Activated CD4-positive, alpha-beta T cell treated with anti-CD3 and anti-CD28 coated beads, Interleukin-2, amount 10 ng/mL, durations not matched to agents 24 days and 14 days (primary cell): ENCODE data around the gene ARL15. TPM values are rescaled to one million over a fixed set of nuclear protein-coding genes. Genes with fewer than 3 reads are reported as not detected.

Source experiments
- DNase-seq: peaks from one replicate; pipeline ENCODE4 v3.0.0; 2022
- H3K27ac Mint-ChIP-seq: one replicate; pipeline ENCODE4 v1.8.0; 2022; ENCODE audit warnings: mild to moderate bottlenecking, mixed read lengths
- H3K27me3 Mint-ChIP-seq: one replicate; pipeline ENCODE4 v1.8.0; 2022; ENCODE audit warnings: mixed read lengths
- H3K36me3 Mint-ChIP-seq: one replicate; pipeline ENCODE4 v1.8.0; 2022; ENCODE audit warnings: low read depth, mild to moderate bottlenecking, mixed read lengths
- H3K4me1 Mint-ChIP-seq: one replicate; pipeline ENCODE4 v1.8.0; 2021; ENCODE audit warnings: mixed read lengths
- H3K4me3 Mint-ChIP-seq: one replicate; pipeline ENCODE4 v1.8.0; 2022; ENCODE audit warnings: mild to moderate bottlenecking, moderate library complexity, mixed read lengths
- H3K9me3 Mint-ChIP-seq: one replicate; pipeline ENCODE4 v1.8.0; 2021; ENCODE audit warnings: mixed read lengths
- intact Hi-C: fragments of 100-400 bp; cut with micrococcal nuclease; formaldehyde crosslinking; loops from one replicate; pipeline ENCODE4 v1.15.1; 2023
- total RNA-seq: library from RNA; stranded (reverse); gene quantifications from 2 replicates; pipeline ENCODE4 v1.2.3, GENCODE V29; 2022

ARL15 gene
- total RNA-seq, 1 donor from 2014 or later: 7.4 TPM

- intact Hi-C loops: no loop called here
- H3K4me1 Mint-ChIP-seq: no peaks in the 10 kb centered on the region
- H3K9me3 Mint-ChIP-seq: no peaks in the 10 kb centered on the region
- H3K27ac Mint-ChIP-seq: no peak overlapping the region
- DNase-seq: no peak
- no peaks in the 10 kb centered on the region for H3K36me3 Mint-ChIP-seq
- no peak overlapping the region for H3K4me3 Mint-ChIP-seq
- H3K27me3 Mint-ChIP-seq: no peaks in the 10 kb centered on the region
Measured at GRCh38 chr5:54094706-54095105, 215.7 kb downstream of the ARL15 start.

GRCh38 chr5:54093861-54094260 is 216.5 kb downstream of the ARL15 start:
- no peaks in the 10 kb centered on the region for H3K9me3 Mint-ChIP-seq
- intact Hi-C loops: no loop called here
- no peak overlapping the region for H3K4me3 Mint-ChIP-seq
- no peaks in the 10 kb centered on the region for H3K27me3 Mint-ChIP-seq
- H3K36me3 Mint-ChIP-seq: no peaks in the 10 kb centered on the region
- H3K4me1 Mint-ChIP-seq: no peaks in the 10 kb centered on the region
- no peak overlapping the region for H3K27ac Mint-ChIP-seq
- DNase-seq: no peak

- Mint-ChIP-seq H3K9me3 (no peaks in the 10 kb centered on the region), H3K27ac (no peak overlapping the region), H3K36me3 (no peaks in the 10 kb centered on the region), H3K27me3 (no peaks in the 10 kb centered on the region), H3K4me3 (no peak overlapping the region), H3K4me1 (no peaks in the 10 kb centered on the region)
- DNase-seq: no peak
- intact Hi-C loops: no loop called here
Measured at GRCh38 chr5:54093081-54093492, 217.3 kb downstream of the ARL15 start.

- Mint-ChIP-seq H3K9me3 (no peaks in the 10 kb centered on the region), H3K4me3 (no peak overlapping the region), H3K4me1 (no peaks in the 10 kb centered on the region), H3K27ac (no peak overlapping the region), H3K36me3 (no peaks in the 10 kb centered on the region), H3K27me3 (no peaks in the 10 kb centered on the region)
- intact Hi-C loops: no loop called here
- DNase-seq: no peak
Measured at GRCh38 chr5:54091307-54092130, 218.9 kb downstream of the ARL15 start.

GRCh38 chr5:54090495-54091120 is 219.8 kb downstream of the ARL15 start:
- H3K9me3 Mint-ChIP-seq: no peaks in the 10 kb centered on the region
- intact Hi-C loops: no loop called here
- H3K36me3 Mint-ChIP-seq: no peaks in the 10 kb centered on the region
- no peak for DNase-seq
- H3K4me3 Mint-ChIP-seq: no peak overlapping the region
- no peaks in the 10 kb centered on the region for H3K4me1 Mint-ChIP-seq
- no peak overlapping the region for H3K27ac Mint-ChIP-seq
- no peaks in the 10 kb centered on the region for H3K27me3 Mint-ChIP-seq

GRCh38 chr5:54088081-54088480 is 222.3 kb downstream of the ARL15 start:
- Mint-ChIP-seq H3K27ac (no peak overlapping the region), H3K9me3 (no peaks in the 10 kb centered on the region), H3K27me3 (no peaks in the 10 kb centered on the region), H3K4me3 (no peak overlapping the region), H3K4me1 (no peaks in the 10 kb centered on the region), H3K36me3 (no peaks in the 10 kb centered on the region)
- intact Hi-C loops: no loop called here
- DNase-seq: no peak

- no peak overlapping the region for H3K27ac Mint-ChIP-seq
- no peaks in the 10 kb centered on the region for H3K4me1 Mint-ChIP-seq
- DNase-seq: no peak
- no peaks in the 10 kb centered on the region for H3K36me3 Mint-ChIP-seq
- intact Hi-C loops: no loop called here
- H3K27me3 Mint-ChIP-seq: no peaks in the 10 kb centered on the region
- H3K9me3 Mint-ChIP-seq: no peaks in the 10 kb centered on the region
- H3K4me3 Mint-ChIP-seq: no peak overlapping the region
Measured at GRCh38 chr5:54087436-54087835, 222.9 kb downstream of the ARL15 start.

GRCh38 chr5:54086191-54086590 is 224.2 kb downstream of the ARL15 start:
- H3K9me3 Mint-ChIP-seq: peaks cover 5% of the 10 kb centered on the region
- no peak overlapping the region for H3K4me3 Mint-ChIP-seq
- no peaks in the 10 kb centered on the region for H3K36me3 Mint-ChIP-seq
- H3K27ac Mint-ChIP-seq: no peak overlapping the region
- DNase-seq: no peak
- H3K27me3 Mint-ChIP-seq: no peaks in the 10 kb centered on the region
- intact Hi-C loops: no loop called here
- H3K4me1 Mint-ChIP-seq: no peaks in the 10 kb centered on the region

GRCh38 chr5:54084696-54085095 is 225.7 kb downstream of the ARL15 start:
- no peak for DNase-seq
- no peak overlapping the region for H3K4me3 Mint-ChIP-seq

GRCh38 chr5:54083851-54084250 is 226.5 kb downstream of the ARL15 start:
- Mint-ChIP-seq H3K36me3 (no peaks in the 10 kb centered on the region), H3K27me3 (no peaks in the 10 kb centered on the region), H3K9me3 (peaks cover 6% of the 10 kb centered on the region), H3K27ac (no peak overlapping the region), H3K4me1 (no peaks in the 10 kb centered on the region), H3K4me3 (no peak overlapping the region)
- intact Hi-C loops: no loop called here
- DNase-seq: no peak

More at GRCh38 chr5:54084696-54085095, 225.7 kb downstream of the ARL15 start:
- Mint-ChIP-seq H3K27me3 (no peaks in the 10 kb centered on the region), H3K27ac (no peak overlapping the region), H3K4me1 (no peaks in the 10 kb centered on the region), H3K9me3 (peaks cover 6% of the 10 kb centered on the region), H3K36me3 (no peaks in the 10 kb centered on the region)
- intact Hi-C loops: no loop called here

GRCh38 chr5:54083245-54083644 is 227.1 kb downstream of the ARL15 start:
- Mint-ChIP-seq H3K27me3 (no peaks in the 10 kb centered on the region), H3K9me3 (peaks cover 6% of the 10 kb centered on the region), H3K27ac (no peak overlapping the region), H3K4me3 (no peak overlapping the region), H3K4me1 (no peaks in the 10 kb centered on the region), H3K36me3 (no peaks in the 10 kb centered on the region)
- DNase-seq: no peak
- intact Hi-C loops: no loop called here

- intact Hi-C loops: no loop called here
- H3K27ac Mint-ChIP-seq: no peak overlapping the region
- no peaks in the 10 kb centered on the region for H3K36me3 Mint-ChIP-seq
- peaks cover 6% of the 10 kb centered on the region for H3K9me3 Mint-ChIP-seq
- DNase-seq: no peak
- no peaks in the 10 kb centered on the region for H3K4me1 Mint-ChIP-seq
- H3K27me3 Mint-ChIP-seq: no peaks in the 10 kb centered on the region
- no peak overlapping the region for H3K4me3 Mint-ChIP-seq
Measured at GRCh38 chr5:54081415-54081814, 229.0 kb downstream of the ARL15 start.

- no peak for DNase-seq
- H3K27ac Mint-ChIP-seq: no peak overlapping the region
- no peaks in the 10 kb centered on the region for H3K4me1 Mint-ChIP-seq
- no peaks in the 10 kb centered on the region for H3K36me3 Mint-ChIP-seq
- H3K4me3 Mint-ChIP-seq: no peak overlapping the region
- intact Hi-C loops: no loop called here
- H3K27me3 Mint-ChIP-seq: no peaks in the 10 kb centered on the region
- H3K9me3 Mint-ChIP-seq: peaks cover 6% of the 10 kb centered on the region
Measured at GRCh38 chr5:54080831-54081230, 229.5 kb downstream of the ARL15 start.

GRCh38 chr5:54073735-54074134 is 236.6 kb downstream of the ARL15 start:
- Mint-ChIP-seq H3K4me1 (no peaks in the 10 kb centered on the region), H3K36me3 (no peaks in the 10 kb centered on the region), H3K9me3 (no peaks in the 10 kb centered on the region), H3K27me3 (no peaks in the 10 kb centered on the region), H3K27ac (no peak overlapping the region), H3K4me3 (no peak overlapping the region)
- DNase-seq: no peak
- intact Hi-C loops: no loop called here
